NCI-H2107 treated with DMSO at 0.1 percent for 48 hours (cell line): ENCODE results near the gene CDKL1.

Source experiments
- DNase-seq: peaks from one replicate; lab custom pipeline; 2025; ENCODE audit not compliant: unreplicated experiment; lab: John Stamatoyannopoulos, UW

The CDKL1 gene

GRCh38 chr14:50396631-50397389 is at the start of gene CDKL1:
TSS of gene CDKL1 (minus strand) at chr14:50396881. CDS start at chr14:50395868, 1,013 bp downstream.
- peak; percentile 55 for DNase-seq

- no peak for DNase-seq
Measured at GRCh38 chr14:50434528-50434927, 37.8 kb upstream of the CDKL1 start.

GRCh38 chr14:50432131-50432530 is 35.5 kb upstream of the CDKL1 start:
- DNase-seq, result no peak

GRCh38 chr14:50425816-50426215 is 29.1 kb upstream of the CDKL1 start:
- DNase-seq, result no peak

GRCh38 chr14:50425105-50425504 is 28.4 kb upstream of the CDKL1 start:
- no peak for DNase-seq

GRCh38 chr14:50423529-50423928 is 26.8 kb upstream of the CDKL1 start:
- DNase-seq, result no peak

- no peak for DNase-seq
Measured at GRCh38 chr14:50421499-50421898, 24.8 kb upstream of the CDKL1 start.

- no peak for DNase-seq
Measured at GRCh38 chr14:50417853-50418252, 21.2 kb upstream of the CDKL1 start.

- DNase-seq, result no peak
Measured at GRCh38 chr14:50410921-50411320, 14.2 kb upstream of the CDKL1 start.

- no peak for DNase-seq
Measured at GRCh38 chr14:50410071-50410470, 13.4 kb upstream of the CDKL1 start.

GRCh38 chr14:50407111-50407812 is 10.6 kb upstream of the CDKL1 start:
- no peak for DNase-seq

GRCh38 chr14:50403419-50403818 is 6.7 kb upstream of the CDKL1 start:
- peak; percentile 65 for DNase-seq

- no peak for DNase-seq
Measured at GRCh38 chr14:50402965-50403364, 6.3 kb upstream of the CDKL1 start.

GRCh38 chr14:50400461-50400860 is 3.8 kb upstream of the CDKL1 start:
- no peak for DNase-seq

- no peak for DNase-seq
Measured at GRCh38 chr14:50399251-50400032, 2.8 kb upstream of the CDKL1 start.

GRCh38 chr14:50398189-50398580 is 1.5 kb upstream of the CDKL1 start:
- no peak for DNase-seq

- no peak for DNase-seq
Measured at GRCh38 chr14:50397390-50398188, 908 bp upstream of the CDKL1 start.

GRCh38 chr14:50395448-50395847 is 1.2 kb downstream of the CDKL1 start:
- DNase-seq, result no peak

- DNase-seq, result no peak
Measured at GRCh38 chr14:50394713-50395112, 2.0 kb downstream of the CDKL1 start.

- no peak for DNase-seq
Measured at GRCh38 chr14:50389668-50390441, 6.8 kb downstream of the CDKL1 start.
